Urinary bladder (tissue), 4 donors: ENCODE results near the gene SENP5. TPM values are rescaled to one million over a fixed set of nuclear protein-coding genes. Genes with fewer than 3 reads are reported as not detected.

Experiments used
- DNase-seq: peaks from one replicate; pipeline ENCODE4 v3.0.0-alpha.2; 2015; ENCODE audit errors: extremely low spot score
- H3K27ac ChIP-seq: one replicate; pipeline ENCODE4 v1.5.1; 2013; ENCODE audit warnings: low read depth, mild to moderate bottlenecking, moderate library complexity
- H3K36me3 ChIP-seq: one replicate; pipeline ENCODE4 v1.6.1; 2013; ENCODE audit warnings: mild to moderate bottlenecking, moderate library complexity; ENCODE audit not compliant: insufficient read depth
- H3K4me1 ChIP-seq: one replicate; pipeline ENCODE4 v1.6.1; 2013; ENCODE audit warnings: mild to moderate bottlenecking, moderate library complexity; ENCODE audit not compliant: insufficient read depth
- H3K4me3 ChIP-seq: one replicate; pipeline ENCODE4 v1.5.1; 2013; ENCODE audit warnings: low read depth, low read length
- WGBS: extraction: QIAGEN DNeasy Blood & Tissue Kit; methylation state at CpG from one replicate; pipeline ENCODE4 v1.1.7; 2013; 5-methylcytosine and 5-hydroxymethylcytosine counted together
- polyA plus RNA-seq: library from polyadenylated mRNA; stranded (reverse); fragments of 200-250 nt; gene quantifications from one replicate; pipeline ENCODE4 v1.2.3, GENCODE V29; 2013
- total RNA-seq: library from RNA; depleted of rRNA; stranded (reverse); fragments of >200 nt; gene quantifications from one replicate; pipeline ENCODE4 v1.2.3, GENCODE V29; 2014
- donor health status: healthy with polysubstance abuse.
- donor health status: healthy.

The SENP5 gene
- total and polyA plus RNA-seq, 2 donors, result 11.9 to 62.4 TPM

- H3K27ac ChIP-seq, result no peak overlapping the region
- no peaks in the 10 kb centered on the region for H3K4me1 ChIP-seq
- 54% methylated on average over 4 of the region's 4 CpGs for WGBS
- no peak overlapping the region for H3K4me3 ChIP-seq
- DNase-seq, result no peak
- no peaks in the 10 kb centered on the region for H3K36me3 ChIP-seq
These were observed 107.6 kb downstream of the SENP5 start for GRCh38 chr3:196975349-196975748.

- H3K36me3 ChIP-seq, result no peaks in the 10 kb centered on the region
- H3K4me3 ChIP-seq, result no peak overlapping the region
- H3K4me1 ChIP-seq, result no peaks in the 10 kb centered on the region
- no peak overlapping the region for H3K27ac ChIP-seq
- no peak for DNase-seq
- WGBS, result 77% methylated on average over 11 of the region's 11 CpGs
These were observed 109.2 kb downstream of the SENP5 start for GRCh38 chr3:196976941-196977340.

GRCh38 chr3:196979545-196979944, 111.8 kb downstream of the SENP5 start:
- Histone ChIP-seq H3K4me1 (no peaks in the 10 kb centered on the region), H3K4me3 (no peak overlapping the region), H3K27ac (no peak overlapping the region), H3K36me3 (no peaks in the 10 kb centered on the region)
- WGBS, result 80% methylated on average over 10 of the region's 10 CpGs
- no peak for DNase-seq

GRCh38 chr3:196981657-196982056, 113.9 kb downstream of the SENP5 start:
- DNase-seq, result no peak
- Histone ChIP-seq H3K4me3 (no peak overlapping the region), H3K27ac (no peak overlapping the region), H3K4me1 (no peaks in the 10 kb centered on the region), H3K36me3 (no peaks in the 10 kb centered on the region)
- 92% methylated on average over 13 of the region's 13 CpGs for WGBS

GRCh38 chr3:196983186-196983585, 115.5 kb downstream of the SENP5 start:
- Histone ChIP-seq H3K27ac (no peak overlapping the region), H3K4me3 (no peak overlapping the region), H3K36me3 (no peaks in the 10 kb centered on the region), H3K4me1 (no peaks in the 10 kb centered on the region)
- no peak for DNase-seq
- WGBS, result 55% methylated on average over 1 of the region's 1 CpG

Other genes with a start within 250 kb of the SENP5 start
- gene NRROS, start 228.2 kb upstream of the SENP5 start, total RNA-seq, result 4.1 TPM
- 7.2 TPM for gene NRROS, start 228.2 kb upstream of the SENP5 start, polyA plus RNA-seq
- 3.8 TPM for gene CEP19, start 155.7 kb upstream of the SENP5 start, total RNA-seq
- 1.2 TPM for gene CEP19, start 155.7 kb upstream of the SENP5 start, polyA plus RNA-seq
- gene PIGX, start 155.5 kb upstream of the SENP5 start, total RNA-seq, result 30.6 TPM
- 18.4 TPM for gene PIGX, start 155.5 kb upstream of the SENP5 start, polyA plus RNA-seq
- gene PAK2, start 128.1 kb upstream of the SENP5 start, total RNA-seq, result 43.1 TPM
- 27.1 TPM for gene PAK2, start 128.1 kb upstream of the SENP5 start, polyA plus RNA-seq
- gene NCBP2, start 74.6 kb downstream of the SENP5 start, total RNA-seq, result 38.8 TPM
- gene NCBP2, start 74.6 kb downstream of the SENP5 start, polyA plus RNA-seq, result 65.7 TPM
- 5.8 TPM for gene PIGZ, start 100.9 kb downstream of the SENP5 start, total RNA-seq
- 10.8 TPM for gene PIGZ, start 100.9 kb downstream of the SENP5 start, polyA plus RNA-seq
- gene MELTF, start 161.9 kb downstream of the SENP5 start, total RNA-seq, result 8.4 TPM
- gene MELTF, start 161.9 kb downstream of the SENP5 start, polyA plus RNA-seq, result 4.9 TPM